PC-9 (cell line): ENCODE measurements around the gene GNGT1. TPM values are rescaled to one million over a fixed set of nuclear protein-coding genes. Genes with fewer than 3 reads are reported as not detected.

Source experiments
- BruUV-seq: library from RNA; stranded (reverse); fragments of 400-500 nt; replicated peaks from 2 replicates; lab custom pipeline; 2021; lab: Mats Ljungman, UMichigan
- CTCF ChIA-PET: fragments of 300-600 bp; sonication (Branson Sonifier 250); formaldehyde crosslinking; loops from one replicate; lab custom pipeline; 2022; ENCODE audit warnings: antibody characterized with exemption; lab: Charles Lee
- POLR2A ChIA-PET: fragments of 300-600 bp; sonication (Branson Sonifier 250); formaldehyde crosslinking; loops from one replicate; lab custom pipeline; 2022; ENCODE audit warnings: antibody characterized with exemption; ENCODE audit not compliant: unreplicated experiment; lab: Charles Lee
- DNase-seq, 2 experiments: peaks; one replicate each; pipeline versions ENCODE4 v3.0.0 to v3.0.0-alpha.2; 2015 to 2022; ENCODE audit warnings: mixed read lengths in 1 of 2
- H2AFZ ChIP-seq: fragments of 200-600 bp; sonication (generic); 2 replicates; pipeline ENCODE4 v1.8.1; 2017; ENCODE audit warnings: antibody characterized with exemption
- H3F3A ChIP-seq: fragments of 200-600 bp; sonication (generic); 2 replicates; pipeline ENCODE4 v1.8.1; 2017; ENCODE audit warnings: antibody characterized with exemption, mild to moderate bottlenecking, low read depth; ENCODE audit not compliant: insufficient read depth
- H3K27ac ChIP-seq: fragments of 200-600 bp; sonication (generic); 2 replicates; pipeline ENCODE4 v1.6.1; 2016; ENCODE audit warnings: mixed run types
- H3K27me3 ChIP-seq: fragments of 200-600 bp; sonication (generic); 2 replicates; pipeline ENCODE4 v1.6.1; 2016; ENCODE audit warnings: low read depth, mixed run types; ENCODE audit not compliant: insufficient read depth
- H3K36me3 ChIP-seq: fragments of 200-600 bp; sonication (generic); 2 replicates; pipeline ENCODE4 v1.6.1; 2016; ENCODE audit warnings: low read depth, mixed run types
- H3K4me1 ChIP-seq: fragments of 200-600 bp; sonication (generic); replicated peaks from 2 replicates; pipeline ENCODE4 v1.6.1; 2016; ENCODE audit warnings: mixed run types; ENCODE audit not compliant: insufficient read depth
- H3K4me2 ChIP-seq: fragments of 200-600 bp; sonication (generic); 2 replicates; pipeline ENCODE4 v1.6.1; 2017; ENCODE audit warnings: mixed run types
- H3K4me3 ChIP-seq: fragments of 200-600 bp; sonication (generic); 2 replicates; pipeline ENCODE4 v1.6.1; 2016; ENCODE audit warnings: mixed run types
- H3K79me2 ChIP-seq: fragments of 200-600 bp; sonication (generic); 2 replicates; pipeline ENCODE4 v1.6.1; 2017; ENCODE audit warnings: low read depth, mixed run types
- H3K9me2 ChIP-seq: fragments of 200-600 bp; sonication (generic); 2 replicates; pipeline ENCODE4 v1.8.1; 2017; ENCODE audit warnings: mild to moderate bottlenecking; ENCODE audit not compliant: insufficient read depth
- H3K9me3 ChIP-seq: fragments of 200-600 bp; sonication (generic); 2 replicates; pipeline ENCODE4 v1.8.1; 2016; ENCODE audit warnings: low read depth; ENCODE audit not compliant: insufficient read depth
- H4K20me1 ChIP-seq: fragments of 200-600 bp; sonication (generic); 2 replicates; pipeline ENCODE4 v1.8.1; 2017; ENCODE audit not compliant: insufficient read depth
- CTCF ChIP-seq: fragments of 200-600 bp; sonication (generic); conservative IDR thresholded peaks from 2 replicates; pipeline ENCODE4 v1.6.1; 2017; ENCODE audit warnings: mixed run types, antibody characterized with exemption, mild to moderate bottlenecking, moderate library complexity
- EZH2 ChIP-seq: fragments of 200-600 bp; sonication (generic); IDR thresholded peaks from 2 replicates; pipeline ENCODE4 v1.8.0; 2017; ENCODE audit warnings: antibody characterized with exemption, low read depth
- intact Hi-C: fragments of 100-400 bp; cut with micrococcal nuclease; formaldehyde crosslinking; loops from one replicate; pipeline ENCODE4 v1.10.0; 2022; ENCODE audit not compliant: unreplicated experiment
- total RNA-seq: library from RNA; stranded (reverse); gene quantifications from 2 replicates; pipeline ENCODE4 v1.2.3, GENCODE V29; 2021

The GNGT1 gene
- total RNA-seq, 1 experiment from 2014 or later = not detected

- Histone ChIP-seq H4K20me1 (no peaks in the 10 kb centered on the region), H3K4me2 (no peak overlapping the region), H3K36me3 (no peaks in the 10 kb centered on the region), H3K27me3 (no peaks in the 10 kb centered on the region), H3F3A (no peaks in the 10 kb centered on the region; the same call in 1 of the 2 replicates), H3K4me3 (no peak overlapping the region), H3K9me3 (no peaks in the 10 kb centered on the region), H3K79me2 (no peaks in the 10 kb centered on the region), H3K4me1 (no peaks in the 10 kb centered on the region; the same call in 1 of the 2 replicates), H2AFZ (no peak overlapping the region), H3K27ac (no peak overlapping the region), H3K9me2 (no peaks in the 10 kb centered on the region)
- ChIA-PET CTCF (no interaction called here), POLR2A (no interaction called here)
- BruUV-seq = no TSS peak
- intact Hi-C loops = no loop called here
- DNase-seq = no peak
- TF ChIP-seq CTCF (no peak), EZH2 (no peak)
Observed at GRCh38 chr7:93923296-93923695, 16.9 kb downstream of the GNGT1 start.

- Histone ChIP-seq H3K36me3 (no peaks in the 10 kb centered on the region), H3K27ac (no peak overlapping the region), H3K27me3 (no peaks in the 10 kb centered on the region), H4K20me1 (no peaks in the 10 kb centered on the region), H3K4me3 (no peak overlapping the region), H3K4me2 (no peak overlapping the region), H2AFZ (no peak overlapping the region), H3K79me2 (no peaks in the 10 kb centered on the region), H3F3A (no peaks in the 10 kb centered on the region; the same call in 1 of the 2 replicates), H3K9me2 (no peaks in the 10 kb centered on the region), H3K4me1 (no peaks in the 10 kb centered on the region; the same call in 1 of the 2 replicates), H3K9me3 (no peaks in the 10 kb centered on the region)
- no peak for DNase-seq
- CTCF ChIA-PET = no interaction called here
- POLR2A ChIA-PET = no interaction called here
- intact Hi-C loops = no loop called here
- TF ChIP-seq EZH2 (no peak), CTCF (no peak)
- BruUV-seq = no TSS peak
Observed at GRCh38 chr7:93923942-93924341, 17.6 kb downstream of the GNGT1 start.

GRCh38 chr7:93926800-93927199, 20.4 kb downstream of the GNGT1 start:
- Histone ChIP-seq H3K4me3 (no peak overlapping the region), H3F3A (no peaks in the 10 kb centered on the region), H2AFZ (no peak overlapping the region), H3K4me1 (no peaks in the 10 kb centered on the region), H3K27ac (no peak overlapping the region), H3K4me2 (no peak overlapping the region), H3K9me2 (no peaks in the 10 kb centered on the region), H3K79me2 (no peaks in the 10 kb centered on the region), H3K36me3 (no peaks in the 10 kb centered on the region), H4K20me1 (no peaks in the 10 kb centered on the region), H3K9me3 (no peaks in the 10 kb centered on the region), H3K27me3 (no peaks in the 10 kb centered on the region)
- TF ChIP-seq CTCF (no peak), EZH2 (no peak)
- ChIA-PET POLR2A (no interaction called here), CTCF (no interaction called here)
- no TSS peak for BruUV-seq
- DNase-seq = no peak
- intact Hi-C loops = no loop called here
